GM19324 (cell line): ENCODE results near the gene TP73.

Experiments used
- ATAC-seq: cut with Tn5 transposase; IDR thresholded peaks from one replicate; pipeline ENCODE4 v1.9.1; 2021; ENCODE audit warnings: mild to moderate bottlenecking, moderate library complexity; ENCODE audit not compliant: unreplicated experiment, low FRiP score

TP73 gene

DNA sequence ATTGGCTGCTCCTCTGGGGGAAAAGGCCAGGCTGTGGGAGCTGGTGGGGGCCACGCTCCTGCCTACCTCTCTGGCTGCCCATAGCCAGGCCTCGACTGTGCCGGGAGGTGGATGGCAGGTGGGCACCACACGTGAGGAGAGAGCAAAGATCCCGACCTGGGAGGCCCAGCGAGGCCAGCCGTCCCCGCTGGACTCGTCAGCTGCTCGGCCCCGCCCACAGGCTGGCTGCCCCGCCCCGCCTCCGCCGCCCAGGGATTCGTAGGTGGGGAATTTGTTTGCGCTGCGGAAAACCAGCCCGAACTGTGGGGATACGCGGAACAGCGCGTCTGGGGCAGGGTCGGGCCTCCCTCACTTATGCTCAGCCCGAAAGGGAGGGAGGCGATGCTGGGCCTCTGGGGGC is 31.7 kb downstream of the TP73 start:
- ATAC-seq, result no peak

DNA sequence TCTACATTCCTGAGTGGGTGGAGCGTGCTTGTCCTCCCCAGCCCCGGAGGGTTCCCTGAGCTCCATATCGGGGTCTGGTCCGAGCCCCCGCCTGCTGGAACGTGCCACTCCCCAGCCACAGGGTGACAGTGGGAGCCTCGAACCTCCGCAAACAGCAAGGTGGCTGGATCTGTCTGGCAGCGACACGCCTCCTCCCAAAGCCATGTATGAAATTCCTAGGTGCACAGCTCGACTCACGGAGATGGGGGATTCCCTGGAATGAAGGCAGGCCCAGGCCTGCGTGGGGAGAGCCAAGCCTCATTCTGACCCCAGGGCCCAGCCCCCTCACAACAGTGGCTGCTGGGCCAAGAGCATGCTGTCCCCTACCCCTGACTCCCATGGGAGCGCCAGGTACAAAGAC is 32.9 kb downstream of the TP73 start:
- no peak for ATAC-seq

DNA sequence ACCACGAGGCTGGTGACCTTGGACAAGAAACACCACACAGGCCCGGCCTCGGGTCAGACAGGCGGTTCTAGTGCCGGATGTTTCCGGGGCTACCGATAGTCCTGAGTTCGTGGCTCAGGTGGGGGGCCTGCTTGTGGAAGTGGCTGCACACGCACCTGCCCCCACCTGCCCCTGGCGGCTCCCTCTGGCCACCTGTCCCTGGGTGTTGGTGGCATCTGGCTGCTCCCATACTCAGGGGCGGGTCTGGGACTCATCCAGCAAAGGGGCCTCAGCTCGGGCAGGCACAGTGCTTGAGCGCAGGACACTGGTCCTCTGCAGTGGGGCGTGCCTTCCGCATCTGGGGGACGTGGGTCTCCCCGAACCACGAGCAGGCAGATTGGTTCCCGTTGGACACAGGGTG is 33.6 kb downstream of the TP73 start:
- no peak for ATAC-seq

DNA sequence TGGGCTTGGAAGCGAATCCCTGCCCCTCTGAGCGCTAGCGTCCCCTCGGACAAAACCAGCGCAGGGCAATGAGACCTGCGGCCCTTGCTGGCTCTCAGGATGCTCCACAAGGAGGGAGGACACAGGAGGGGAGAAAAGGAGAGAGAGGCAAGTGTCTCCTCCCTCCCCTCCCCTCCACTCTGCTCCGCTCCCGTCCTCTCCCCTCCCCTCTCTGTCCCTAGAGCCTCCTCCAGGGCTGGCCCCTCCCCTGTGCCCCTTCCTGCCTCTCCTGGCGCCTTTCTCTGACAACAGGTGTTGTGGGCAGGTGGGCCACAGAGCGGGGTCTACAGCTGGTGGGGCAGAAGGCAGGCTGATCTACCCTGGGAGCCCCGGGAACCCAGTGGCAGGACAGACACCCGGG is 35.2 kb downstream of the TP73 start:
- ATAC-seq, result no peak

DNA sequence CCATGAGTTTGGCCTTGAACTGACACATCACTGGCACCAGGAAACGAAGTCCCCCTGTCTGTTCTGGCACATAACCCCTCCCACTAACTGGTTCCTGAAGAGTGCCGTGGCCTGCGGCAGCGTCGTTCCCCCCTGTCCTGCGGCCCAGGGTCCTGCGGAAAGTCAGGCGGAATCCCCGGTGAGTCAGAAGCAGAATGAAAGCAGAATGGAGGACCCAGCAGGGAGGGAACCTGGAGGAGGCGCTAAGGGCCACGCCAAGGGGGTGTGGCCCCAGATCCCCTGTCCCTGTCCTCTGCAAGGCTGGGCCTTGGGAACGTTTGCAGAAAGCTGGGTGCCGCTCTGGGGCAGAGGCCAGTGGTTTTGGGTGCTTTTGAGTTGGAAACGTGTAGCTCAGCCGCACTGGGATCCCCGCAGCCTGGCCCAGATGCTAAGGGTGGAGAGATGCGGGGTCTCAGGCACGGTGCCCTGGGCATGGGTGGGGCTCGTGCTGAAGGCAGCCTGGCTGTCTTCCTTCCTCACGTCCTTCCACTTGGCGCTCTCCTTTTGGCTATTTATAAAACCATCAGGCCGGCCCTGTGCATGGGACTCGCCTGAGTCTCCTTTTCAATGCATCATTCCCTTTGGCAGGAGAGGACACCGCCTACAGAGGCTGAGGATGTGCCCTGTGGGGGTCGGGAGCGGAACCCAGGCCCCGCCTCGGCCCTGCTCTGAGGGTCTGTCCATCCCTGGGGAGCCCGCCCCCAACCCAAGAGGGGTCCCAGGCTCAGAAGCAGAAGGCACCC is 36.2 kb downstream of the TP73 start:
- no peak for ATAC-seq

DNA sequence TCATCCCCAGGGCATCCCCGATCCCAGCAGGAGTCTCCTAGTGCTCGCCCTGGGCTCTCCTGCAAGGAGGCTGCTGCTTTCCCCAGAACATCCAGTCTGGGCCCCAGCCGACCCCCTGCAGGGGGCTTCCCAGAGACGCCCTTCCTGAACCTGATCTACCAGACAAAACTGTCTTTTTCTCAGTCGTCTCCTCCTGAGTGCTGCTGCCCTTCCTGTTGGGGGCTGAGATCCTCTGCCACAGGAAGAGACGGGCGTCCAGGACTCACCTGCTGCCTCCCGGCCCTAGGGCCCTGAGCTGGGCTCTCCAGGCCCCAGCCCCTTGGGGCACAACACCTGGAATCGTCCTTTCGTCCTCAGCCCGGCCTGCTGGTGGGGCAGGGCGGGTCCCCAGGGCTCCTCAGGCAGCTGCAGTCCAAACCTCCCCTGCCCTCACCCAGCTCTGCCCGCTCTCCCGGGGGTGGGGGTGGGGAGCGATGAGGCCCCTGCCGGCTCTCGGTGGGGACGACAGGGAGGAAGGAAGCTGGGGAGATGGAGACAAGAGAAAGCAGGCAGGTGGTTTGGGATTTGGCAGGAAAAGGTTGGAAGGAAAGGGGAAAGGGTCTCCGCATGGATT is 36.9 kb downstream of the TP73 start:
- no peak for ATAC-seq

DNA sequence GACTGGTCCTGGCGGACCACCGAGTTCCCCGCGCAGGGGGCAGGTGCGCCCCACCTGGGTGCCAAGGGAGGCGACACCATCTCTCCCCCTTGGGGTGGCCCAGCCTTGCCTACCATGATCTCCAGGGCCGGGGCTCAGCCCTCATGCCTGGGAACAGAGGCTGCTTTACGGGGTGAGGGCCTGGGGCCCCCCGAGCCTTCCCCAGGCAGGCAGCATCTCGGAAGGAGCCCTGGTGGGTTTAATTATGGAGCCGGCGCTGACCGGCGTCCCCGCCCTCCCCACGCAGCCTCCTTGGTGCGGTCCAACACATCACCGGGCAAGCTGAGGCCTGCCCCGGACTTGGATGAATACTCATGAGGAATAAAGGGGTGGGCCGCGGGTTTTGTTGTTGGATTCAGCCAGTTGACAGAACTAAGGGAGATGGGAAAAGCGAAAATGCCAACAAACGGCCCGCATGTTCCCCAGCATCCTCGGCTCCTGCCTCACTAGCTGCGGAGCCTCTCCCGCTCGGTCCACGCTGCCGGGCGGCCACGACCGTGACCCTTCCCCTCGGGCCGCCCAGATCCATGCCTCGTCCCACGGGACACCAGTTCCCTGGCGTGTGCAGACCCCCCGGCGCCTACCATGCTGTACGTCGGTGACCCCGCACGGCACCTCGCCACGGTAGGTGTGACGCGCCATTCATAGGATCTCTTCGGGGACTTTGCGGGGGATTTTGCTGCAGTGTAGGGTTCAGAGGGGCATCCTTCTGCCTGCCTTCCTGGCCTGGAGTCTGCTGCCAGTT is 38.2 kb downstream of the TP73 start:
- no peak for ATAC-seq

DNA sequence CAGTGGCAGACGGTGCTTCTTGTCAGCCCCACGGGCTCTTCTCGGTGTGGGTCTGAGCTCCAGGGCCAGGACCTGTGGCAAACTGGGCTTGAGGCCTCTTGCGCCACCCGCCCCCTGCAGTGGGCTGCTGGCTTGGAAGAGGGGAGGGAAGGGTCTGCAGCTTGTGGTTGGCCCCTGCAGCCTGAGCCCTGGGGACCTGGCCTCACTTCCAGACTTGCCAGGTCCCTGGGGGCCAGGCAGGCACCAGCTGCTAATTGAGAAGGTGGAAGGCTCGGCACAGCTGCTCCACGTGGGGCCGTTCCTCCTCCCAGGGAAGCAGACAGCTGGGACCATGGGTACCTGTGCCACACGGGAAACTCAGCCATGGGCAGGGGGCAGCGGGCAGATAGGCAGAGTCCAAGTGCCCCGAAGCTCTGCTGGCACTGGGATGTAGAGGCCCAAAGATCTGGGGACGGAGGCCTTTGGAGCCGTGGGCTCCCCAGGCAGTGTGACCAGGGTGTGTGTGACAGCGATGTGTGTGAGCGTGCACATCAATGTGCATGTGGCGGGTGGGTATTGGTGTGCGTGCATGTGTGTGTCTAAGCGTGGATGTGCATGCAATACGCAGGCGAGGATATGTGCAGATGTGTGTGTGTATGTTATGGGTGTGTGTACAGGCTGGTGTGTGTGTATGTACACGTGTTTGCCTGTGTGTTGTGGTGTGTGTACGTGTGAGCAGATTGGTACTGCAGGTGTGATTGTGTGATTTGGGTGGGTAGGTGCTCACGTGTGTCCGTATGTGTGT is 39.3 kb downstream of the TP73 start:
- ATAC-seq, result no peak

DNA sequence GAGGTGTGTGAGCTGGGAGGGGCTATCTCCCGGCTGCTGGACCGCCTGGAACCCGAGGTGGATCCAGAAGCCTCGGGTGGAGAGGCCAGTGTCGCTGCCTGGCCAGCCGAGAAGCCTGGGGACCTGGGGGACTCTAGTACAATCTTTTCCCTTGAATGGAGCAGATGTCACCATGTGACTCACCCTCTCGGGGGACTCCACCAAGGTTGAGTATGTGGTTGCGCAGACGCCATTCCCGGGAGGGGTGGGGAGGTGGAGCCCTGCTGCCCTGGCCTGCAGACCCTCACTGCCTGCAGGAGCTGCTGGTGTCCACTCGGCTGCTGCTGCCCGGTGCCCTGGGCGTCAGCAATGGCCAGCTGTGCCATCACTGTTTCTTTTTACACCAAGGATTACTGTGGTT is 40.3 kb downstream of the TP73 start:
- ATAC-seq, result no peak

DNA sequence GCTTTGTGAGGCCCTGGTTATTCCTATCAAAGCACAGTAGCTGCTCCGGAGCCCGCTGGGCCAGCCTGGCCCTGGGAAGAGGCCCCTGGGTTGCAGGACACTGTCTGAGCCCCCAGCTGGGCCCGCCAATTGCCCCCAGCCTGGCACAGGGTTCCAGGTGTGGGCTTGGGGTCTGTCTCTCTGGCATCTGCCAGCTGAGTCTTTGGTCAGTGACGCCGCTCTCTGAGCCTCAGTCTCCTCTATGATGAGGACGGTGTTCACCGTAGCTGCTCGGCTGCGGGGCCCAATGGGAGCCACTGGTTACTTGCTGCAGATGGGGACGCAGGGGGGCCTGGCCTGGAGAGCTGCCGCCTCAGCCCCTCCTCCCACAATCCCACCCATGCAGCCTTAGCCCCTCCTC is 41.0 kb downstream of the TP73 start:
- no peak for ATAC-seq

DNA sequence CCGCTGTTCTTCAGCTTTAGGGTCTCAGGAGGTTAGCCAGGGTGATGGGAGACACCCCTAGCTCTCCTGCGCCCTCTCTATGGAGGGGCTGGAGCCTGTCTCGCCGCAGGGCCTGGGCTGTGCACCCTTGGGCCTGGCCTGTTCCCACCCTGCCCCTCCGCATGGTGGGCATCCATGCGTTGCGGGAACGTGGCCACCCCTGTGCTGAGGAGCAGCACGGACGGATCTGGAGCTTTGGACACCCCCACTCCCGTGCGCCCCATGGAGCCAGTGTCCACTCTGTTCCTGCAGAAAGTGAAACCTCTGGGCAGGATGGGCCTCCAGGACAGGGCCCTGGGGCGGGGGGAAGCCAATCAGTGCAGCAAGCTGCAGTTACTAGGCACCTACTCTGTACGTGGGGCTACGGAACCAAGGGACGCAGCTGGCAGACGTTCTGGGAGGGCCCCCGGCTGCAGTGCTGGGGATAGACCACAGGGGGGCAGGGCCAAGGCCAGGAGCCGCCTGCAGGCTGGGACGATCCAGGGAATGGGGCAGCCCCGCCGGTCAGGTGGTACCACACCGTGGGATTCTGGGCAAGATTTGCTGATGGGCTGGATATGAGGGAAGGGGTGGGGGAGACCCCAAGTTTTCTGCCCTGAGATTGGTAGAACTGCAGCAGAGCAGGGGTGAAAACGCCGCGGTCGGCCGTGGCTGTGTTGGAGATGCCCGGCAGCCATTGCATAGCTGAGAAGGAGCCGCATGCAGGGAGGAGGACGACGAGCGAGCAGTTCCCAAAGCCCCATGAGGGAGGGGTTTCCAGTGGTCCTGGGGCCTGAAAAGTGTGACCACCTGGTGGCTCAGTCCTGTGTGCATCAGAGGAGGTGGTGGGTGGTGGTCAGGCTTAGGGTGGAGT is 43.3 kb downstream of the TP73 start:
- no peak for ATAC-seq

DNA sequence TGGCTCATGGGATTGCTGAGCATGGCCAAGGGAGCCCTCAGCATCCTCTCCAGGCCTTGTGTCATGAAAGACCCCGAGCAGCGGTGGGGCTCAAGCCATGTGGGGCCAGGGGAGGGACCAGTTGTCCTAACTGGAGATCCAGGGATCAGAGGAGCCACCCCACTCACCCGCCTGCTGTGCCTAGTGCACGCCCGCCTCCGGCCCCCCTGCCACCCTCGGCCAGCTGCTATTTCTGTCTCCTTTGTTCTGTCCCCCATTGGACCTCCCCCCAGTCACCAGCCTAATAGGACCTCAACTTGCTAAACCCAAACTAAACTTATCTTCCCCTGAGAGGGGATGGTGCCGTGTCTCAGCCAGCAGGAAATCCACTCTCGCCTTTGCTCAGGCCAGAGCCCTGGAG is 44.4 kb downstream of the TP73 start:
- ATAC-seq, result no peak

DNA sequence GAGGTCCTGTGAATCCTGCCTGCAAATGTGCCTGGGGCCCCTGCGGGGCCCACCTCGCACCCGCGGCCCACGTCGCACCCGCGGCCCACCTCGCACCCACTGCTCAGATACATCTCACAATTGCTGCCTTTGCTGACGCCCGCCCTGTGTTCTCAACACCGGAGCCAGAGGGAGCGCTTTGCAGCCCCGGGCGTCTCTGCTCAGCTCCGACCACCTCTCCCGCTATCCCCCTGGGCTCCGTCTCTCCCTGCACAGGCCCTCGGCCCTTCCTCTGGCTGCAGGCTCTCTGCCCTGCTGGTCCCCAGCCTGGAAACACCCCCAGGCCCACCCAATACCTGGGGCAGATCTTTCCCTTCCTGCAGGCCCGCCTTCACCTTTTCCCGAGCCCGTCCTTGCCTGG is 44.8 kb downstream of the TP73 start:
- no peak for ATAC-seq

DNA sequence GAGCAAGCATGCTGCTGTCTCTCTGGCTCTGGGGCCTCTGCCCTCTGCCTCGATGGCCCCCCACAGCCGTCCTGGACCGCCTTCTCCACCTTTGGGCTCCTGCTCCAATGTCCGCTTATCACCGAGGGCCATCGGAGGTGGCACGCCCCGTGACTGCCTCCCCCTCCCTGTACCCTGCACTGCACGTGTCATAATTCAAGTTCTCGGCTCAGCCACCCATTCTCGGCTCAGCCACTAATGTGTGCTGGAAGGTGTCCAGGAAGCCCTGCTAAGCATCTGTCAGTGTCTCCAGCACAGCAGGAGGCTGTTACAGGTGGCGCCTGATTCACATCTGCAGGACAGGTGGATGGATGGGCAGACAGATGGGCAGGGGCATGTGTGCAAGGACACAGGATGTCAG is 45.5 kb downstream of the TP73 start:
- ATAC-seq, result no peak

DNA sequence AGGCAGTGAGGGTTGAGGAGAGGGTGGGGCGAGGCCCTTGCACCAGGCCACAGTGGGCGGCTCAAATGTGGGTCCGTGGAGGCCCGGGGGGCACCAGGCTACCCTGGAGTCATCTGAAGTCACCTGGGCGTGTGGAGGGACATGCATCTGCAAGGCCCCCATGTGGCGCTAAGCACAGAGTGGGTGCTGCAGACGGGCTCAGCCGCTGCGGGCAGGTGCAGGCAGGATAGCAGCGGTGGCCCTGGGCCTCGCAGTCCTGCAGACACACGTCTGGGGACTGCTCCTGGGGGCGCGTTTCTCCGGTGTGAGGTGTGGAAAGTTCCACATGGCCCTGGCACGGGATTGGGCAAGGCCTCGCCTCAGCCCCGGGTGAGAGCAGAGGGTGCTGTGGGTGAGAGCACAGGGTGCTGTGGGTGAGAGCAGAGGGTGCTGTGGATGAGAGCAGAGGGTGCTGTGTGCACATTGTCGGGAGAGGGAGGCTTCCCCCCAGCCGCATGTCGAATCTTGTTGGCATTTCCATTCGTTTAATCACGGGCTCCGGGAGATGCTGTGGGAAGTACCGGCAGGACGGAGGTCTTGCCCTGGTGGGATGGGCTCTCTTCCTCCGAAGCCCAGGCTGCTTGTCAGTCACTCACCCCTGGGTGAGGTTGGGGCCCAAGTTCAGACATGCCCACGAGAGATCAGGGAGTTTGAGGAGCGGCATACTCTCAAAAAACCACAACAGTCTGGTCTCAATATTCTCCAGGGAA is 46.5 kb downstream of the TP73 start:
- ATAC-seq, result no peak

DNA sequence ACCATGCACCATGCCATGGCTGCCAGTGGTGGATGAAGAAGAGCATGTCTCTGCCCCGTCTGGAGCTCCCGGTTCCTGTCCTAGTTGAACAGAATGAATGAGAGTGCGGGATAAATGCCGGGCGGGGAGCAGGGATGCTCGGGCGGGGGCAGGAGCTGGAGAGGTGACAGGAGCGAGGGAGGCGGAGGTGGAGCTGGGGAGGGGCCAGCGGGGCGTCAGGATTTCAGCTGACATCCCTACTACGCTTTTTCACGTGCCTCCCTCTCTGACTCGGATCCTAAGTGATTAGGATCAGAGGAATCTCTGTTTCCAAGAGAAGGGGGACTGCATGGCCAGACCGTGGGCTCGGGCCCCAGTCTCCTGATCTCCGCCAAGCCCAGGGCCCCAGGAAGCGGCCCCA is 47.3 kb downstream of the TP73 start:
- ATAC-seq, result no peak

DNA sequence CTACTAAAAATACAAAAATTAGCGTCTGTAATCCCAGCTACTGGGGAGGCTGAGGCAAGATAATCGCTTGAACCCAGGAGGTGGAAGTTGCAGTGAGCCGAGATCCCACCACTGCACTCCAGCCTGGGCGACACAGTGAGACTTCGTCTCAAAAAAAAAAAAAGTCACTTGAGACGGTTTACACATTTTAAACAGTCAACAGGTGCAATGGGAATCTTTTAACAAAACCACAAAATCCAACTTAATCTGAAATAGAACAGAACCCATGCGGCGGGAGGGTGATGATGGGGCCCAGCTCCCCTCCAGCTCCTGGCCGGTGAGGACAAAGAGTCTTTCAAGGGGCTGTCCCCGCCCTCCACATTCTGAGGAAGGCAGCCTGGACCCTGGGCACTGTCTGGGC is 48.3 kb downstream of the TP73 start:
- ATAC-seq, result no peak

DNA sequence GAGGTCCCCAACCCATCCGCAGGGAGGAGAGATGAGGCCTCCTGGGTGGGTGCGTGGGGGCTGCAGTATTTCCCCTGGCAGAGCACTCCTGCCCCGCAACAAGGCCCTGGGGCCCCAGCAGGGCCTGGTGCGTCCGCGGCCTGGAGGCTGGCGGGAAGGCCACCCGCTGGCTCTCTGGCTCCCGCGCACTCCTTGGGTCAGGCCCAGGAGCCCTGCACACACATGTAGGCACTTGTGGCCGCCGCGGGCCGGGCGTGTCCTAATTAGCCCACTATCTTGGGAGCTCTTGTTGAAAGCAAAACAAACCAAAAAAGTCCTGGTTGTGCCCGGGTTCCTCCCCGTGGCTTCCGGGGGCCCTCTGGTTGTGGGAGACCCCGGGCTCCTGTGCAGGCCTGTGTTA is 50.2 kb downstream of the TP73 start:
- ATAC-seq, result no peak

DNA sequence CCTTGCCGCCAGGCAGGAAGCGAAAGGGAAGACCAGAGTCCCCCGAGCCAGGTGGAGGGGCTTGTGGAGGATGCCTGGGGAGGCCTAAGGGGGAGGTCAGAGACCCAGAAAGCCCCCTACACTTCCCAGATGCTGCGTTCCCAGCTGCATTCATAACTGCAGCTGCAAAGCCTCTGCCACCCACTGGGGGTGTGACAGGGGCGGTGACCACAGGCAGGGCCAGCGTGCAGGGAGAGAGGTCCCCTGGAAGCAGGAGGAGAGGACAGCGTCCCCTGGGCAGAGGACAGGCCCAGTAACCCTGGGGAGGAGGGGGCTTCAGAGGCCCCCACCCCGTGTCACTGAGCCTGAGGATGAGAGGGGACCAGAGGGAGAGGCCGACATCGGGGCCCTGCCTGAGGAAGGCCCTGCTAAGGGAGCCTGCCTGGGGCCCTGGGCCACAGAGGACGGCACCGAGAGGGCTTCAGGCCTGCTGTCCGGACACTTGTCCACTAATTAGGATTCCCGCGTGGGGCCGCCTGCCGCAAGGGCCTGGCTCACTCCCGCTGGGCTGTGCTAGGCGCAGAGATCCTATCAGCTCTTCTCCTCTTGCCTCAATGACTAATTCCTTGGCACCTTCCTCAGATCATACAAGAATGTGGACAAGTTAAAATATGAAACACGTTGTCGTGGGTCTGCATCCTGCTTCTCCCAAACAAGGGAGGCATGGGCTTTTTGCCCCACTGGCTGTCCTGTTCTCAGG is 50.8 kb downstream of the TP73 start:
- no peak for ATAC-seq
